Psoas muscle (tissue), 8 donors: Measurements from ENCODE around the gene SEC24D. TPM values are rescaled to one million over a fixed set of nuclear protein-coding genes. Genes with fewer than 3 reads are reported as not detected.

ENCODE experiments used
- ATAC-seq, 4 donors: fragments of 200-7000 bp; cut with Tn5 transposase; one replicate each; pipeline ENCODE4 v1.9.1; 2020; ENCODE audit warnings: moderate library complexity in 3 of 4, mild to moderate bottlenecking in 2 of 4
- DNase-seq, 2 donors: peaks; one replicate each; pipeline ENCODE4 v3.0.0-alpha.2; 2020
- H3K27ac ChIP-seq: fragments of 200-600 bp; one replicate; pipeline ENCODE4 v1.8.0; 2022
- H3K27me3 ChIP-seq, 3 donors: fragments of 200-600 bp in 1 of 3; one replicate each; pipeline versions ENCODE4 v1.6.1 to v1.8.0; 2013 to 2022; ENCODE audit warnings: low read length in 2 of 3, mild to moderate bottlenecking in 2 of 3, moderate library complexity in 1 of 3; ENCODE audit not compliant: insufficient read depth in 3 of 3
- H3K36me3 ChIP-seq, 2 donors: fragments of 200-600 bp in 1 of 2; one replicate each; pipeline versions ENCODE4 v1.6.1 to v1.8.0; 2013 to 2022; ENCODE audit warnings: low read depth in 1 of 2, mild to moderate bottlenecking in 1 of 2, moderate library complexity in 1 of 2; ENCODE audit not compliant: insufficient read depth in 1 of 2
- H3K4me1 ChIP-seq: fragments of 200-600 bp; one replicate; pipeline ENCODE4 v1.8.0; 2022
- H3K4me3 ChIP-seq: fragments of 200-600 bp; one replicate; pipeline ENCODE4 v1.8.0; 2022; ENCODE audit warnings: mild to moderate bottlenecking
- H3K9me3 ChIP-seq: fragments of 200-600 bp; one replicate; pipeline ENCODE4 v1.8.0; 2022
- CTCF ChIP-seq: fragments of 200-600 bp; IDR thresholded peaks from one replicate; pipeline ENCODE4 v1.8.0; 2022; ENCODE audit warnings: antibody characterized with exemption
- WGBS, 3 donors: extraction: QIAGEN DNeasy Blood & Tissue Kit; methylation state at CpG; one replicate each; pipeline versions ENCODE4 v1.1.6 to v1.1.7; 2013; 5-methylcytosine and 5-hydroxymethylcytosine counted together
- intact Hi-C, 2 donors: fragments of 100-400 bp; cut with DNase I; formaldehyde crosslinking; loops; one replicate each; pipeline versions ENCODE4 v1.11.0 to v1.14.2; 2022
- polyA plus RNA-seq, 3 donors: library from polyadenylated mRNA; stranded (reverse); fragments of 200-250 nt; gene quantifications; one replicate each; pipeline ENCODE4 v1.2.3, GENCODE V29; 2013
- total RNA-seq, 4 donors: library from RNA; stranded (reverse); fragmentation: NEBNext Ultra II Directional in 2 of 4; extraction: Animal tissue kit (Norgen Biotek cat#: 25700) in 2 of 4; gene quantifications; one replicate each; pipeline versions ENCODE4 v1.2.1 to v1.2.4, GENCODE V29; 2021 to 2023
- donor health status: healthy with polysubstance abuse.
- donor health status: DM: no; HTN: no; CAD: no; lungs with moderate emphysema.
- donor health status: Bipolar disorder and iron deficiency.
- donor health status: healthy.
- donor health status: DM: yes; HTN: yes; CAD: no.
- donor health status: DM: no; HTN: no; CAD: no.
- donor health status: DM: no; HTN: no; CAD: no.
- donor health status: DM: yes; HTN: yes; CAD: no.

The SEC24D gene
- total and polyA plus RNA-seq, 7 donors = 2.4 to 13.7 (median 5.9) TPM

GRCh38 chr4:118839221-118839927, 3.4 kb upstream of the SEC24D start:
- Histone ChIP-seq H3K27ac (no peak overlapping the region), H3K36me3 (no peaks in the 10 kb centered on the region), H3K4me3 (no peak overlapping the region), H3K4me1 (peaks cover 9% of the 10 kb centered on the region), H3K27me3 (no peaks in the 10 kb centered on the region), H3K9me3 (no peaks in the 10 kb centered on the region)
- intact Hi-C loops = loop anchor here in 1 of 2 donors (5.0 kb wide), 3 partner anchors 48 to 128 kb away; partner anchors contain the start of gene SYNPO2
- no peak for TF ChIP-seq CTCF
- no peak for ATAC-seq
- DNase-seq = no peak
- 26 to 36% (median 35%) methylated on average over 3 of the region's 3 CpGs for WGBS, 3 donors

- intact Hi-C loops = loop anchor here in 1 of 2 donors (5.0 kb wide), 3 partner anchors 50 to 130 kb away; partner anchors contain the start of gene SYNPO2
- 56 to 76% (median 71%) methylated on average over 4 of the region's 4 CpGs for WGBS, 3 donors
- Histone ChIP-seq H3K27ac (no peak overlapping the region), H3K4me1 (peaks cover 9% of the 10 kb centered on the region), H3K36me3 (peaks cover 0 to 16% of the 10 kb centered on the region in 2 donors), H3K9me3 (no peaks in the 10 kb centered on the region), H3K4me3 (peak overlapping the region; percentile 100), H3K27me3 (no peaks in the 10 kb centered on the region)
- TF ChIP-seq CTCF = no peak
- ATAC-seq (no peak), DNase-seq (no peak)
Measured at GRCh38 chr4:118837121-118837507, 1.2 kb upstream of the SEC24D start.

GRCh38 chr4:118836301-118837120, 585 bp upstream of the SEC24D start:
- ATAC-seq (peak in 2 of 4 donors; percentile 32 to 46), DNase-seq (peak; percentile 36 to 54)
- H3K4me3 ChIP-seq = peak overlapping the region; percentile 100

More at GRCh38 chr4:118836301-118837120, 585 bp upstream of the SEC24D start:
- peaks cover 0 to 22% of the 10 kb centered on the region in 2 donors for H3K36me3 ChIP-seq
- H3K27me3 ChIP-seq = no peaks in the 10 kb centered on the region
- 3 to 4% (median 3%) methylated on average over 26 to 29 of the region's 29 CpGs for WGBS, 3 donors
- peak overlapping the region; percentile 93 for H3K27ac ChIP-seq
- TF ChIP-seq CTCF = no peak
- no peaks in the 10 kb centered on the region for H3K9me3 ChIP-seq
- intact Hi-C loops = loop anchor here in 1 of 2 donors (5.0 kb wide), 3 partner anchors 51 to 131 kb away; partner anchors contain the start of gene SYNPO2
- H3K4me1 ChIP-seq = peaks cover 9% of the 10 kb centered on the region
